Activated CD8-positive, alpha-beta memory T cell treated with anti-CD3 and anti-CD28 coated beads, Interleukin-2, amount 50 U/mL, for 1 hour (primary cell): ENCODE measurements around the gene VASH2.

Source experiments
- DNase-seq: peaks from one replicate; pipeline ENCODE4 v3.0.0-alpha.2; 2020; ENCODE audit errors: extremely low read depth

VASH2 gene

GRCh38 chr1:213035573-213035972 lies 85.2 kb downstream of the VASH2 start:
- DNase-seq: no peak
